Body of pancreas (tissue), 4 donors: Measurements from ENCODE around the gene ZSCAN5B. TPM values are rescaled to one million over a fixed set of nuclear protein-coding genes. Genes with fewer than 3 reads are reported as not detected.
"Not testable (repeated sequence)": the region's sequence is repeated elsewhere in the genome, so short reads cannot be mapped to it uniquely, and the experiment has no call there.

Experiments used
- ATAC-seq: fragments of 150-250 bp; one replicate; pipeline ENCODE4 v1.9.1; 2016
- DNase-seq, 4 donors: peaks; one replicate each; pipeline ENCODE4 v3.0.0-alpha.2; 2019
- H3K27ac ChIP-seq, 4 donors: fragments of 200-600 bp; sonication (generic); 1 replicate in 3 of 4; 2 replicates in 1 of 4; pipeline versions ENCODE4 v1.5.1 to v1.6.1; 2016 to 2019; ENCODE audit warnings: mild to moderate bottlenecking in 1 of 4, mixed read lengths in 1 of 4, moderate library complexity in 1 of 4
- H3K27me3 ChIP-seq, 2 donors: fragments of 200-600 bp; sonication (generic); one replicate each; pipeline ENCODE4 v1.6.0; 2016; ENCODE audit warnings: mild to moderate bottlenecking in 1 of 2
- H3K36me3 ChIP-seq, 2 donors: fragments of 200-600 bp; sonication (generic); replicated peaks in 1 of 2; 2 replicates each; pipeline ENCODE4 v1.5.1; 2016; ENCODE audit warnings: low read depth in 2 of 2; ENCODE audit not compliant: insufficient read depth in 1 of 2
- H3K4me1 ChIP-seq: fragments of 200-600 bp; sonication (generic); one replicate; pipeline ENCODE4 v1.6.0; 2016
- H3K4me3 ChIP-seq, 2 donors: fragments of 200-600 bp; sonication (generic); 1 replicate in 1 of 2; 2 replicates in 1 of 2; pipeline ENCODE4 v1.5.1; 2016 to 2019
- H3K9me3 ChIP-seq, 3 donors: fragments of 200-600 bp; sonication (generic); 1 replicate in 2 of 3; 2 replicates in 1 of 3; pipeline ENCODE4 v1.5.1; 2016
- POLR2A ChIP-seq, 3 donors: fragments of 450-650 bp; IDR thresholded peaks; one replicate each; pipeline ENCODE4 v1.6.1; 2016; ENCODE audit warnings: antibody characterized with exemption in 3 of 3, mild to moderate bottlenecking in 2 of 3
- WGBS, 2 donors: methylation state at CpG; one replicate each; pipeline ENCODE4 v1.1.5; 2017; 5-methylcytosine and 5-hydroxymethylcytosine counted together
- intact Hi-C: fragments of 100-400 bp; cut with DNase I; formaldehyde crosslinking; loops from one replicate; pipeline ENCODE4 v1.15.1; 2023
- total RNA-seq, 2 donors: library from RNA; depleted of rRNA; stranded (reverse); fragments of >200 nt; gene quantifications; one replicate each; pipeline ENCODE4 v1.1.0, GENCODE V29; 2016
- TF ChIP-seq, protein P1 (sequence below), 7 experiments: fragments of 450-650 bp in 4 of 7; fragments of 200-600 bp in 3 of 7; sonication (generic) in 3 of 7; IDR thresholded peaks; one replicate each; pipeline ENCODE4 v1.5.1; 2016 to 2019; ENCODE audit warnings: antibody characterized with exemption in 7 of 7

Gene ZSCAN5B
- total RNA-seq, 2 donors from 2014 or later, result not detected

DNA sequence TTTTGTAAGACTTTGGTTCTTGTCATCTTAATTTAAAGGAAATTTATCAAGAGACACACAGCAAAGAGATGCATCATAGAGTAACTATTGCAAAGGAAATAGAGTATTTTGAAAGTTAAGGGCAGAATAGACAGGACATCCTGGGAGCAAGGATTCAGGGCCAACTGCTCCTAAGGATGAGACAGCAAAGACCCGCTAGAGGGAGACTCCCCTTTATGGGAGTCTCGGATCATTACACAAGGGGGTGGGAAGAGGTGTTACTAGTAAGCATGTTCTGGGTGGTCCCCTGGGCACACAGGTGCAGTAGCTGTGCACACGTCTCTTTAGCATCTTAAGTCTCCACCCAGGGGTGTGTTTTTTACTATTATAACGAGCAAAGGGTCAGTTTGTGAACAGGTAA lies 14.1 kb upstream of the ZSCAN5B start:
- Histone ChIP-seq H3K9me3 (no peaks in the 10 kb centered on the region), H3K4me1 (no peaks in the 10 kb centered on the region), H3K36me3 (no peaks in the 10 kb centered on the region), H3K4me3 (no peak overlapping the region), H3K27ac (no peak overlapping the region), H3K27me3 (no peaks in the 10 kb centered on the region)
- WGBS, 2 donors, result 53 to 70% methylated on average over 4 of the region's 4 CpGs
- intact Hi-C loops, result no loop called here
- DNase-seq (no peak), ATAC-seq (no peak)
- TF ChIP-seq POLR2A (IDR thresholded peaks at IDR 0.05), result no peak
- TF ChIP-seq, protein P1, sequence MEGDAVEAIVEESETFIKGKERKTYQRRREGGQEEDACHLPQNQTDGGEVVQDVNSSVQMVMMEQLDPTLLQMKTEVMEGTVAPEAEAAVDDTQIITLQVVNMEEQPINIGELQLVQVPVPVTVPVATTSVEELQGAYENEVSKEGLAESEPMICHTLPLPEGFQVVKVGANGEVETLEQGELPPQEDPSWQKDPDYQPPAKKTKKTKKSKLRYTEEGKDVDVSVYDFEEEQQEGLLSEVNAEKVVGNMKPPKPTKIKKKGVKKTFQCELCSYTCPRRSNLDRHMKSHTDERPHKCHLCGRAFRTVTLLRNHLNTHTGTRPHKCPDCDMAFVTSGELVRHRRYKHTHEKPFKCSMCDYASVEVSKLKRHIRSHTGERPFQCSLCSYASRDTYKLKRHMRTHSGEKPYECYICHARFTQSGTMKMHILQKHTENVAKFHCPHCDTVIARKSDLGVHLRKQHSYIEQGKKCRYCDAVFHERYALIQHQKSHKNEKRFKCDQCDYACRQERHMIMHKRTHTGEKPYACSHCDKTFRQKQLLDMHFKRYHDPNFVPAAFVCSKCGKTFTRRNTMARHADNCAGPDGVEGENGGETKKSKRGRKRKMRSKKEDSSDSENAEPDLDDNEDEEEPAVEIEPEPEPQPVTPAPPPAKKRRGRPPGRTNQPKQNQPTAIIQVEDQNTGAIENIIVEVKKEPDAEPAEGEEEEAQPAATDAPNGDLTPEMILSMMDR (IDR thresholded peaks at IDR 0.05), result no peak

DNA sequence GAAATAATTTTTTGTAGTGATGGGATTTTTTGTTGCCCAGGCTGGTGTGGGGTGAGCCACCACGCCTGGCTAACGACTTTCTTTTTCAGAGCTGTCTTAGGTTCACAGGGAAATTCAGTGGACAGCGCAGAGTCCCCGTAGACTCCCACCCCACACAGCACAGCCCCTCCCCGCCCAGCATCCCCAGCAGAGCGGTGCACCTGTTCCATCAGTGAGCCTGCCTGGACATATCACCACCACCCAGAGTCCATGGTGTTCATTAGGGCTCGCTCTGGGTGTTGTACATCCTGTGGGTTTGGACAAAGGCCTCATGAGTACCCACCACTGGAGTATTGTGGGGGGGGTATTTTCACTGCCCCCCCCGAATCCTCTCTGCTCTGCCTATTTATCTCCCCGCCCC lies 12.5 kb upstream of the ZSCAN5B start:
- H3K27me3 ChIP-seq, H3K4me3 ChIP-seq, H3K9me3 ChIP-seq, DNase-seq, H3K36me3 ChIP-seq, ATAC-seq, H3K27ac ChIP-seq, H3K4me1 ChIP-seq, intact Hi-C loops: not testable (repeated sequence)
- WGBS, 2 donors, result 77 to 83% methylated on average over 7 to 9 of the region's 9 CpGs

DNA sequence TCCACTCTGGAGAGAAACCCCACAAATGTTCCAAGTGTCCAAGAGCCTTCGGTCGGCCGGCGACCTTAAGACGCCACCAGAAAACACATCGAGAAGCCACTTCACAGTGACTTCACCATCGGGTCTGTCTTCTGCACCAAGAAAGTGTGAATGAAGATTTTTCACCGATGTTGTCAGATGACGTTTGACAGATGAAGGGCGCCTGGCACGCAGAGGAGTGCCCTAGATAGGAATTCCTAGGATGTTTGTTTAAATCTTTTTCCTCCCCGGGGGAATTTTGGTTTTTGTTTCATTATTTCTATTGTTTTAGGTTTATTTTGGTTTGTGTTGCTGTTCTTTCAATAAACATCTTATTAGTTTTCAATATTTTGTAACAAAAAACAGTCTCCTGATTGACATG lies 11.5 kb upstream of the ZSCAN5B start:
- Histone ChIP-seq H3K36me3 (no peaks in the 10 kb centered on the region), H3K4me3 (no peak overlapping the region), H3K4me1 (no peaks in the 10 kb centered on the region), H3K27me3 (no peaks in the 10 kb centered on the region), H3K9me3 (no peaks in the 10 kb centered on the region), H3K27ac (no peak overlapping the region)
- ATAC-seq (no peak), DNase-seq (no peak)
- no peak for TF ChIP-seq POLR2A (IDR thresholded peaks at IDR 0.05)
- TF ChIP-seq, protein P1 (IDR thresholded peaks at IDR 0.05), result no peak
- intact Hi-C loops, result no loop called here
- 67 to 74% methylated on average over 12 of the region's 12 CpGs for WGBS, 2 donors

DNA sequence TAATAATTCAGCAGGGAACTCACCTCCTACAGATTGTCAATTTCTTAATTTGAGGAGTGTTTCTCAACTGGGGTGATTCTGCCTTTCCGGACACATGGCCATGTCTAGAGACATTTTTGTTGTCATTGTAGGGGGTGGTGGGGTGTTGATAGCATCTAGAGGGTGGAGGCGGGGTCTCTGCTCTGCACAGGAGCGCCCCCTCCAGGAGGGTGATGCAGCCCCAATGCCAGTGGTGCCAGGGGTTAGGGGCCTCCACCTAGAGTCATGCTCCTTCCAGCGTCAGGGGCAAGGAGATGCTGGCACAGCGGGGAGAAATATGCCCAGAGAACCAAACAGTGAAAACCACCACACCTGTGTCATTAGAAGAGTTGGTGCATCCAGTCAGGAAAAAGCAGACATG lies 10.0 kb upstream of the ZSCAN5B start:
- DNase-seq, intact Hi-C loops, H3K9me3 ChIP-seq, H3K27me3 ChIP-seq, H3K4me1 ChIP-seq, H3K4me3 ChIP-seq, ATAC-seq, H3K36me3 ChIP-seq, H3K27ac ChIP-seq: not testable (repeated sequence)
- 64 to 72% methylated on average over 5 of the region's 5 CpGs for WGBS, 2 donors

DNA sequence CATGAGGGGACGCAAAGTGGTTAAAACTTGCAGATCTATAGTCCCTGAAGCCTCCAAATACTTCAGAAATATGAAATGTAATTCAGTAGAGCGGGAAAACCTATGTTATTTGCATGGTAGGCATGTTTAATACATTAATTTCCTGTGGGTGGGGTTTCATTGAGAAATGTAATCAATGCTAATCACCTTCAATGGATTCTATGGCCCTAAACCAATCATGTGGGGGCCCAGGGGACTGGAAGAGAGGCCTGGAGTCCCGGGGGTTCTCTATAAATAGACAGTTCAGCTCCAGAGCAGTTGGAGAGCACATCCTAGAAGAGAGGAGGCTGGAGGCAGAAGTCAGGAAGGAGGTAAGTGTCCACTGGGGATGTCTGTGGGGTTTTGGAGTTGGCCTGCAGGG lies 4.4 kb upstream of the ZSCAN5B start, which contains the start of gene ZSCAN5C:
TSS of gene ZSCAN5C (plus strand) at position 301 of the 400 bp plus-strand sequence. CDS start 3,641 bp downstream, outside the sequence.
- Histone ChIP-seq H3K36me3 (no peaks in the 10 kb centered on the region), H3K9me3 (no peaks in the 10 kb centered on the region), H3K27me3 (no peaks in the 10 kb centered on the region), H3K4me3 (no peak within 1 kb of the TSS), H3K27ac (no peak within 1 kb of the TSS), H3K4me1 (no peaks in the 10 kb centered on the region)
- no peak for DNase-seq
- 77 to 79% methylated on average over 3 of the region's 3 CpGs for WGBS, 2 donors
- intact Hi-C loops, result no loop called here
- no peak for TF ChIP-seq POLR2A (IDR thresholded peaks at IDR 0.05)
- TF ChIP-seq, protein P1 (IDR thresholded peaks at IDR 0.05), result no peak
- no peak for ATAC-seq

DNA sequence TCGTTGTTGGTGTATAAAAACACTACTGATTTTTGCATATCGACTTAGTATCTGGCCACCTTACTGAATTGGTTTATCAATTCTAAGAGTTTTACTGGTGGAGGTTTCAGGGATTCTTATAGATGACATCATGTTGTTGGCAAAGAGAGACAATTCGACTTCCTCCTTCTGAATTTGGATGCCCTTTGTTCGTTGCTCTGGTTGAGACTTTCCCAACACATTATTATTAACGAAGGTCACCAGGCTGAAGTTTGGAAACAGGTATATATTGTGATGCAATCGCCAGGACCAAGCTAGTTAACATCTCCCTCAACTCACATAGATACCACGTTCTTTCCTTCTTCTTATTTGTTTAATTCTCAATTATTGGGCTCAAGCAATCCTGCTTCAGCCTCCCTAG lies 2.1 kb upstream of the ZSCAN5B start:
- Histone ChIP-seq H3K27me3 (no peaks in the 10 kb centered on the region), H3K4me3 (no peak overlapping the region), H3K4me1 (no peaks in the 10 kb centered on the region), H3K36me3 (no peaks in the 10 kb centered on the region), H3K9me3 (no peaks in the 10 kb centered on the region), H3K27ac (no peak overlapping the region)
- ATAC-seq, result no peak
- no peak for DNase-seq
- intact Hi-C loops, result no loop called here
- TF ChIP-seq, protein P1 (IDR thresholded peaks at IDR 0.05), result no peak
- no peak for TF ChIP-seq POLR2A (IDR thresholded peaks at IDR 0.05)
- 48 to 57% methylated on average over 7 of the region's 7 CpGs for WGBS, 2 donors
